GM10266 (cell line): Measurements from ENCODE around the gene LAMC1.

ENCODE experiments used
- DNase-seq: peaks from one replicate; pipeline ENCODE4 v3.0.0; 2012; ENCODE audit errors: extremely low spot score
- TF ChIP-seq, protein P1 (sequence below): IDR thresholded peaks from 2 replicates; pipeline ENCODE4 v1.5.1; 2012; ENCODE audit warnings: mild to moderate bottlenecking, low read depth; ENCODE audit not compliant: control insufficient read depth, insufficient read depth; ENCODE audit errors: missing control alignments

The LAMC1 gene

DNA sequence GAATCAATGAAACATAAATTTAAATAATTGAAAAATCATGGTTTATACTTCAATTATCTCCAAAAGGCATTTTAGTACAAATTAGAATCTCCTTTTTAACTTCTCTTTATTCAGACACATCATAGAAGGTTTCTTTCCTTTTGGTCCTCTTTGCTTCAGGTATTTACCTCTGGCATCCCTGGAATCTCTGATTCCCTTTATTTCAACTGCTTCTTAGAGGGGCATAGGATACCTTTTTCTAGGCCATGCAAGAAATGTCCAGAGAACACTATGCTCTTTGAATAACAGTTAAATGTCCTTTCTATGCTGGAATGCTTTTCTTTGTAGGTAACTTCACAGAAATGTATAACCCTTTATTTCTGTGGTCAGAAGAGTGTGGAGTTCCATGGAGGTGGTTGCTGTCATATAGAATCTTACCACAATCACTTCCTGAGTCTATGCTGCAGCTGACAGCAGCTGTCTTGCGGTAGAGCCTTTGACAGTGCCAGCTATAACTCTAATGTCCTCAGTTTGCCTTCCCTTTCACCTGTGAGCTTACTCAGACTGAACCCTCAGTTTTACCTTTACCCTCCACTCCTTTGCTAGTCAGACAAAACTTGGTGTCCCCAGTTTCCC lies 171.4 kb downstream of the LAMC1 start:
- peak; percentile 50 for DNase-seq
- TF ChIP-seq, protein P1, sequence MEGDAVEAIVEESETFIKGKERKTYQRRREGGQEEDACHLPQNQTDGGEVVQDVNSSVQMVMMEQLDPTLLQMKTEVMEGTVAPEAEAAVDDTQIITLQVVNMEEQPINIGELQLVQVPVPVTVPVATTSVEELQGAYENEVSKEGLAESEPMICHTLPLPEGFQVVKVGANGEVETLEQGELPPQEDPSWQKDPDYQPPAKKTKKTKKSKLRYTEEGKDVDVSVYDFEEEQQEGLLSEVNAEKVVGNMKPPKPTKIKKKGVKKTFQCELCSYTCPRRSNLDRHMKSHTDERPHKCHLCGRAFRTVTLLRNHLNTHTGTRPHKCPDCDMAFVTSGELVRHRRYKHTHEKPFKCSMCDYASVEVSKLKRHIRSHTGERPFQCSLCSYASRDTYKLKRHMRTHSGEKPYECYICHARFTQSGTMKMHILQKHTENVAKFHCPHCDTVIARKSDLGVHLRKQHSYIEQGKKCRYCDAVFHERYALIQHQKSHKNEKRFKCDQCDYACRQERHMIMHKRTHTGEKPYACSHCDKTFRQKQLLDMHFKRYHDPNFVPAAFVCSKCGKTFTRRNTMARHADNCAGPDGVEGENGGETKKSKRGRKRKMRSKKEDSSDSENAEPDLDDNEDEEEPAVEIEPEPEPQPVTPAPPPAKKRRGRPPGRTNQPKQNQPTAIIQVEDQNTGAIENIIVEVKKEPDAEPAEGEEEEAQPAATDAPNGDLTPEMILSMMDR, result no peak

DNA sequence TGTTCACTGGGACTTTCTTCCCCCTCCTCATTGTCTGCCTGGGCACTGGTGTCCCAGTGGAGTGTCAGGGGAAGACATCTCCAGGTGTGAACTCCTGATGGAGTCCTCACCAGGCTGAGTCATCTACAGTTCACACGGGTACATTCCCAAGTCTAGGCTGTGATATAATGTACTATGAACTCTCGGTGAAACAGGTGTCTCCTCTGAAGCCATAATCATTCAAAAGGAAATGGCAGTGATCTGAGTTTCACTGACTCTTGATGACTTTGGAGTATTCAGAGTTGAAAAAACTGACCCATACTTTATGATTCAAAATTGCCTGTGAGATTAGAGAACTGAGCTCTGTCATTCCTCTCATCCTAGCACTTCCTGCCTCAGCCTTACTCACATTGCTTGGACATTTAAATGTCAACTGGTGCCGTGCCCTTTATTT lies 171.9 kb downstream of the LAMC1 start:
- TF ChIP-seq, protein P1, result no peak
- no peak for DNase-seq
